IPS-18c (cell line): Measurements from ENCODE around the gene MAD1L1.

Experiments
- H3K4me3 ChIP-seq: 2 replicates; pipeline ENCODE4 v1.7.0; 2013; ENCODE audit warnings: low read depth, mild to moderate bottlenecking, low read length, moderate library complexity; ENCODE audit not compliant: insufficient read depth
- H3K9me3 ChIP-seq: one replicate; pipeline ENCODE4 v1.6.1; 2013; ENCODE audit warnings: mild to moderate bottlenecking, low read length, moderate library complexity; ENCODE audit not compliant: control insufficient read depth, insufficient read depth

The MAD1L1 gene

DNA sequence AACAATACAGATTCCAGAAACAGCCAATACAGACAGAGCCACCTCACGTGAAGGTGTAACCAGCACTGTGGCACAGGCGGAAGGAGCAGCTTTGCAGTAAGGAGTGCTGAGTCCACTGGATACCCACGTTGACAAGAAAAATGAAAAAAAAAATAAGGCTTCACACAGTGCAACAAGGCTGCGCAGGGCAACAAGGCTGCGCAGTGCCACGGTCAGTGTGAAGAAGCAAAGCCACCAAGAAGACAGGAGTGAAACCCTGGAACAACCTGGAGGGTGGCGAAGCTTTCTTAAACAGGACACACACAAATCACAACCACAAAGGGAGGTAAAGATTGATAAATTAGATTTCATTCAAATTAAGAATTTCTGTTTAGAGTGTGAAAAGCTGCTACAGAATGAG, 204.0 kb downstream of the MAD1L1 start:
- Histone ChIP-seq H3K9me3 (no peaks in the 10 kb centered on the region), H3K4me3 (no peak overlapping the region)

DNA sequence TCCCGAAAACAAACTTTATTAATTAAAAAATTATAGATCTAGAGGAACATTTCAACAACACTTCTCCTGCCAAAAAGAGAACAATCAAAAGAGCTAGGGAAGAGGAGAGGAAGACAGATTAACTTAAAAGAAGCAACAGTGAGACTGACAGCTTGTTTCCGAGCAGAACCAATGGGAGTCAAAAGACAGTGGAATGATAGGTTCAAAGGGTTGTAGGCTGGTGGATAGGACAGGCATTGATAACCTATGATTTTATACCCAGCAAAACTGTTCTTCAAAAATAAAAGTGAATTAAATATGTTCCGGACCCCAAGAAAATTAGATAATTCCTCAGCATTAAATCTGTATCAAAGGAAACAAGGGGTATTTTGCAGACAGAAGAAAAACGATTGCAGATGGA, 207.6 kb downstream of the MAD1L1 start:
- Histone ChIP-seq H3K9me3 (no peaks in the 10 kb centered on the region), H3K4me3 (no peak overlapping the region)

DNA sequence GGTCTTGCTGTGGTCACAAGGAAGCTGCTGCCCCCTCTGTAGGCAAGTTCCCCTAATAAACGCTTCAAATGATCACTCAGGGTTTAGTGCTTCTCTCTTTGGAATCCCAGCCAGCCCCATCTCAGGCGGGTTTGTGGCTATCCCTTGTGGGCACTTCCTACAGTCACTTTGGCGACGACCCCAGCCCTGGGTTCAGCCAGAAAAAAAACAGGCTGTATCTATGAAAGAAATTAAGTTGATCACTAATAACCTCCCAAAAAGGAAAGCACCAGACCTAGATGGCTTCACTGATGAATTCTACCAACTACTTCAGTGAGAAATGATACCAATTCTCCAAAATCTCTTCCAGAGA, 208.2 kb downstream of the MAD1L1 start:
- no peak overlapping the region for H3K4me3 ChIP-seq

DNA sequence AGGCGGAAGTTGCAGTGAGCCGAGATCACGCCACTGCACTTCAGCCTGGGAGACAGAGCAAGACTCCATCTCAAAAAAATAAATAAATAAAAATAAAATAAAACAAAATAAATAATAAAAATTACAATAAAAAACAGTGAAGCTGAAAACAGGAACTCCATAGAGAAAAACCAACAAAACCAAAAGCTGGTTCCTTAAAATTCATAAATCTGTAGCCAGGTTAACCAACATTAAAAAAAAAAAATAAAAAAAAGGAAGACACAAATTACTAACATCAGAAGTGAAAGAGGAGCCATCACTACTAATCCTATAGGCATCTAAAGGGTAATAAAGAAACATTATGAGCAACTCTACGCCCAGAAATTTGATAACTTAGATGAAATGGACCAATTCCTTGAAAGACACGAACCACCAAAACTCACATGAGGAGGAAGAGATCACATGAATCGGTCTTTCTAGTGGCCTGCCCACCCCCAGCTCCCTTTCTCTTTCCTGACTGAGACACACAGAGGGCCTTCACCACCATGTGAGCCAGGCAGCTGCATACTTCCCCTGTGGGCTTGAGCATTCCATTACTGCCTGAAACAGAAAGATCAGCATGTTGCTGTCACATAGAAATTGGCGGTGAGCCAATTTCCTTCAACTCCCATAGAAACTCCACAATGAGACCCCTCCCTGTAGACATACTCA, 208.7 kb downstream of the MAD1L1 start:
- H3K9me3 ChIP-seq: no peaks in the 10 kb centered on the region
- H3K4me3 ChIP-seq: no peak overlapping the region

More for the DNA sequence above, 208.2 kb downstream of the MAD1L1 start:
- no peaks in the 10 kb centered on the region for H3K9me3 ChIP-seq

DNA sequence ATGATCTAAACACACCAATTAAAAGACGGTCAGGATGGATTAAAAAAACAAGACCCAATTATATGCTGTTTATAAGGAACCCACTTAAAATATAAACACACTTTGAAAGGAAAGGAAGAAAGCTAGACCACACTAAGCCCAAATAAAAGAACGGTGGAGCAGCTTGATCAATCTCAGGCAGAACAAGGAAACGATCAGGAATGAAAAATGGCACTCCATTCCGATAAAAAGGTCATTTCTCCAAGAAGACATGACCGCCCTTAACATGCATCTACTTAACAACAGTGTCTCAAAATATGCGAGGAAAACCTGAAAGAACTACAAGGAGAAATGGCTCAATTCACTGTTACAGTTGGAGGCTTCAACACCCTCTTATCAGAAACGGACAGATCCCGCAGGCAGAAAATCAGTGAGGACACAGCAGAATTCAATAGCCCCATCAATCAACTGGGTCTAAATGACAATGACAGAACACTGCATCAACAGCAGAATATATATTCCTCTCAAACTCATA, 210.0 kb downstream of the MAD1L1 start:
- Histone ChIP-seq H3K9me3 (no peaks in the 10 kb centered on the region), H3K4me3 (no peak overlapping the region)

DNA sequence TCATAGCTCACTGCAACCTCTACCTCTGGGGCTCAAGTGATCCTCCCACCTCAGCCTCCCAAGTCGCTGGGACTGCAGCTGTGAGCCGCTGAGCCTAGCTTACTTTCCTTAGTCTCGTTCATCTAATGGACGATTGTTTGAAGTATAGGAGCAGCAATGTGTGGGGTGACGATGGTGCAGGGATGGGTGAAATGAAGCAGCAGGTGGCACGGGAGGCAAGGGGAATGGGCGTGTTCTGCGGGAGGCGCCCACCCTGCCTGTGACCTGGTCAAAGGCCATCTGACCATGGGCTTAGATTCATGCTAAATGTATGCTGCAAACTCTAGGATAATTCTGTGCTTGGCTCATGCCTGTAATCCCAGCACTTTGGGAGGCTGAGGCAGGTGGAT, 210.7 kb downstream of the MAD1L1 start:
- Histone ChIP-seq H3K9me3 (no peaks in the 10 kb centered on the region), H3K4me3 (no peak overlapping the region)

DNA sequence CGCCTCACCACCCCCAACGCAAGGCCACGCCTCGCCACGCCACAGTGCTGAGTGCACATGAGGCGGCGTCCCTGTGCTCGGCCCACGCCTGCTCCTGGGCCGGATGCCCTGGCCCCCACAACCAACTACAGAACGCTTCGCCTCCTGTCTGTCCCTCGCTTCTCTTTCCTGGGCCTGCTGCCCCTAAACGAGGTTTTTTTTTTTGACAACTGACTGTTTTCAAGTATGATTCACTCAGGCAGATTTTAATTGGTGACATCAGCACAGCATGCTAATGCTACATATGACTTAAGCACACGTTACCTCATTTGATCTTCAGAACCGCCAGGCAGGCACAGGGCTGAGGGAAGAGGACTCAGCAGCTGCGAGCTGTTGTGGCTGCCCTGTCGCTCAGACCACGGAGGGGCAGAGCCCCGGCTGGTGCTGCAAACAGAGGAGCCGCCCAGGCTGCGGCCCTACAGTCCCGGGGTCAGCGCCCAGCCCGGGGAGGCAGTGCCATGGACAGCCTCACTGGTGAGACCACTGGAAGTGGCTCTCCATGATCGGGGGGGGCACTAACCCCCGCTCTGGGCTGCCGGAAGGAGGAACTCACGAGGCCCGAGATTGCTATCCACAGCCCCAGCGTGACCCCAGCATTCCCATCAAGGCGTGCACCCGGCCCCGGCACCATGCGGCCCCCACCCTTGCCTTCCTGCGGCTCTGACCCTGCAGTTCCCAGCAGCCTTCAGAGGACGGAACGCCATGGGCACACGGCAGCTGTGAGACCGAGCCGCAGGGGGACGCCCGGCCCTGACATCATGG, 212.8 kb downstream of the MAD1L1 start:
- Histone ChIP-seq H3K9me3 (peaks cover 5% of the 10 kb centered on the region), H3K4me3 (no peak overlapping the region)

DNA sequence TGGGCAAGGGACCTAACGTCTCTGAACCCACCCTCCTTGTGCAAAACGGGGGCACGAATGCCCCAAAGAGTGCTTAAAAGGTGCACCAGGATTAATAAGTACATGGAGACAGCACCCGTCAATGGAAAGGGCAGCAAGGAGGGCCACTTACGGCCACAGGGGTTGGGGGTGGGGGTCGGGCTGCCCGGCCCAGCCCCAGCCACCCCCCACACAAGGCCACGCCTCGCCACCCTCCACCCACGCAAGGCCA, 213.4 kb downstream of the MAD1L1 start:
- Histone ChIP-seq H3K4me3 (no peak overlapping the region), H3K9me3 (peaks cover 5% of the 10 kb centered on the region)

DNA sequence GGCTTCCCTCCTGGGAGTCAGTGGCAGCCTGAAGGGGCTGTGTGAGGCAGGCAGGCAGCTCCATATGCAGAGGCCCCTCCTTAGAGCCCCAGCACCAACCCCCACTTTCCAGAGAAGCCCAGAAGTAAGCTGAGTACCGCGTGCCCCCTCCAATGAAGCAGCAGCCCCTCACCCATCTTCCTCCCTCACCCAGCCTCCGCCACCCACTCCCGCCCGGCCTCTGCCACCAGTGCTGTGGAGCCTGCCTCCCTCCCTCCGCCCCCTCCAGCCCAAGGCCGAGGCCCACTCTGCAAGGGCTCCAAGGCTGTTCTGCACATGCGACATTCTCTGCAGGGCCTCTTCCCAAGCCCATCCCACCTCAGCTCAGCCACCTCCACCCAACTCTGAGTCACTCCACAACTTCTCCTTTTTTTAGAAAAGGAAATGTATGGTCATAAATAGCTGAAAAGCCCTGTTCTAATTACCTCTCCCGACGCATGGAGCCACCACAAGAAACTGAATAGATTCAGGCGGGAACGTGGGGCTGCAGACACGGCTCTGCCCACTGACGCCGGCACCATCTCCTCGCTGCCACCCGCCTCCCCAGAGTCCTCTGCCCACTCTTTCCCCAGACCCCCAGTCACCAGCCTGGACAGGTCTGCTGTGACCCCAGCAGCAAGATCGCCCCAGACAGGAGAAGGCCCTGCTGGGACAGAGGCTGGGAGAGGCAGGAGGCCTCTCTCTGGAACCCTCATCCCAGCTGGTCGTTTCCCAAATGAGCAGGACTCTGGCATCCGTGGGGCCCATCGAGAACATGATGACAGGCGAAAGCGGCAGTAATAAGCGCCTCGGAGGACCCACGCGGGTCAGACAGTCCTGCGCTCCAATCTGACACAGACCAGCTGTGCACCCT, 213.9 kb downstream of the MAD1L1 start:
- H3K4me3 ChIP-seq: no peak overlapping the region
- H3K9me3 ChIP-seq: peaks cover 5% of the 10 kb centered on the region

DNA sequence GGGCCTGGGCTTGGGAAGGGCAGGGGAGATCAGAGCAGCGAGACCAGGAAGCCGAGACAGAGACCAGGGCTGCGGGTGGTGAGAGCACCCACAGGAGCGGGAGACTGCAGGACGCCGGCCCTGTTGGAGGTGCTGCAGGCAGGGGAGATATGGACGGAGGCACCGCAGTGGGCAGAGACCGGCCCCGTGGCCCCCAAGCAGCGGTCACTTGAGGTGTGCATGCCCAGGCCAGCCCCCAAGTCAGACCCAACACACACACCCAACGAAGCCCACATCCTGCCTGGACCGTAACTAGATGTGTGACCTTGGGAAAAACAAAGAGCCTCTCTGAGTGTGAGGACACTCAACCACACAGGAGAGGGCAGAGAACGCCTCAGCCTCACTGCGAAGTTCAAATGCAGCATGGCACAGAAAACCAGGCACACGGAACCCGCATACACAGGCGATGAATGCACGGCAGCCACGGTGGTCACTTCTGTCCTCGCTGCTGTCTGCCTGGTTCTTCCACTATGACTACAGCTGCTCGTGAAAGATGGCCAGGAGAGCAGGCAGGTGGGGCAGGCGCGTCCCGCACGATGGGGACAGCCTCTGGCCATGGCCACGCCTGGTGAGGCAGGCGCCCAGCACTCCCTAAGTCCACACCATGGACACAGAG, 214.7 kb downstream of the MAD1L1 start:
- Histone ChIP-seq H3K4me3 (no peak overlapping the region), H3K9me3 (peaks cover 5% of the 10 kb centered on the region)

DNA sequence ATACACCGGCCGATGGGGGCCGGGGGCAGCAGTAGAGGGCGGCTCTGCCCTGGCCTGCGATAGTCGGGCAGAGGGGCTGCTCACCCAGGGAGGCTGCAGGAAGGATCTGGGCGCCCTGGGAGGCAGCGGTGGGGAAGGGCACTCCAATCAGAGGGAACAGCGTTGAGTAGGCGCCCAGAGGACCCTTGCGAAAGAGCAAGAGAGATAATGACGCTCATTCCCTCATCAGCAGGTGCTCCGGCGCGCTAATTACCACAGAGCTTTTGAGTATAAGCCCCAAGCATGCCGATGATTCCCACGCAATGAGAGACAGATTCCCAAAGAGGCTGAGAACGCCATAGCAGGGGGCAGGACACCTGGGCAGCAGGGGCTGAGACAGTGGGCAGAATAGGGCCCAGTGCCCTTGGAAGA, 215.3 kb downstream of the MAD1L1 start:
- H3K9me3 ChIP-seq: peaks cover 5% of the 10 kb centered on the region
- no peak overlapping the region for H3K4me3 ChIP-seq

DNA sequence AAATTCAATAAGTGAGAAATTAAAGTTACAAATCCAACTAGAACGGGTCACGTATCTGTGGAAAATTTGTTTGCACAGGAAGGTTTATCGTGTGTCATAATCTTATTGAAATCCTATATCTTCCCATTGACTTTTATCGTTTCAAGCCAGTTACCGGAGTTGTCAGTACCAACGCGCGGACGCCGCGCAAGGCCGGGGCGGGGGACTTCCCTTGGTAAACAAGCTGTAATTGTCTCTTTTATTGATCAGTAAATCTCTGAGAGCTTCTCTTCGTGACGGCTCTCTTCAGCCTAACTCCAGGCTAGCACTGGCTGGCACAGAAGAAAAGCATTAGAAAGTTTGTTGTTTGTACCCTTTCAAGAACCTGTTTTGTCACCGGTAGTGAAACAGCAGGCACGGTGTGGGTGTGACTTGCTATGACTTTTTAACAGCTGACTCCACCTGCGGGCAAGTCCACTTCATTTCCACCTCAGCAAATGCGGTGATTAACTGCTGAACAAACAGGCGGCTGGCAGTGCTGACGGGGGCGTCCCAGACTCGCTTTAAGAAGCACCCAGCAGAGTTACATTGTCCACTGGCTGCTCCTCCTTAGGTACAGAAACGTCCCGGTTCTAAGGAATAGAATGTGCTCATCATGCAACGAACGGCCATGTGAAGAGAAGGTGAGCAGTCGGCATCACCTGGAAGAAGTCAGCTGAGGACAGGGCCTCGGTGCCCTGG, 215.8 kb downstream of the MAD1L1 start:
- H3K9me3 ChIP-seq: peaks cover 5% of the 10 kb centered on the region
- no peak overlapping the region for H3K4me3 ChIP-seq

DNA sequence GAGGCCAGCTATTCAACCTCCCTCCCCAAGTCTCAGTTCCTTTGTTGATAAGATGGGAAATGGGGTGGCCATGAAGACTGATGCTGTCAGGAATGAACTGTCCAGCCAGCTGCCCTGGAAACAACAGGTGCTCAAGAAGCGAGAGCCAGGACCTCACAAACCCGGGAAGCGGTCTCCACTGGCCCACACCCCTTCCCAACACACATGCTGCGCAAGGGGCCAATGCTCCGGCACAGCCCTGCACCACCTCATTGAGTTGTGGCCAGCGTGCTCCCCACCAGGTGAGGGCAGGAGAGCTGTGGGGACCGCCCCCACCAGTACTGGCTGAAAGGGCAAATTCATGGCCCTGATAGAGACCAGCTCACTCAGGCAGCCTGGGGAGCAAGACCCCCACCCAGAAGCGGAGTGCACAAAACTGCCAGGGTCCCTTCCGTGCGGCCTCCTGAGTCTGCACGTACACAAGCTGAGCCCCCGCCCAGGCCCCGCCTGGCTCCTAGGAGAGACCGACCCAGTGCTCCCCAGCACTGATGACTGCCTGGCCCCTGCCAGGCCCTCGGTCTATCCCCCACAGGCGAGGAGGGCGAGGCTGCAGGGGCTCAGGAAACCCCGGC, 216.6 kb downstream of the MAD1L1 start:
- Histone ChIP-seq H3K9me3 (peaks cover 5% of the 10 kb centered on the region), H3K4me3 (no peak overlapping the region)

DNA sequence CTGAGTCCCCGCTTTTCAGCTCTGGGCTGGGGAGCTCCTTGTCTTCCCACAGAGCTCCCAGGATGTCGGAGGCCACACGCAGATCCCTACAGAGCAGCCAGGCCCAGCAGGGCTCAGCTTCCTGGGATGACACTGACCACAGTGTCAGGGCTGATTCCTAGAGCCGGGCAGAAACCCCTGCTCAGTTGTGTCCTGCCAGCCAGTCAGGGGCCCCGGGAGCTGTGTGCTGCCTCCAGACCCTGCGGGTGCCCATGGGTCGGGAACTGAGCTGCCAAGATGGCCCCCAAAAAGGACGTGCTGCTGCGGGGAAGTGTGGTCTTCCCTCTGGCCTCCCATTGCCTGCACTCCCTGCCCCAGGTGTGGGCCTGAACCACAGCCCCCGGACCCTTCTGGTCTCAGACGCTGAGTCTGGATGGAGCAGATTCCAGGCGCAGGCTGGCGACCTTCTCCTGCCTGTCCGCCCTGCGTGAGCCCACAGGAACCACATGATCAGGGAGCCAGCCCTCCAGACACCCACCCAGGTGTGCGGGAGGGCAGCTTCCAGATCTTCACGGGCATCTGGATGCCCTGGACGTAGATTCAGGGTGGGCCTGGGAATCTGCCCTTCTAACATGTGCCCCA, 217.4 kb downstream of the MAD1L1 start:
- H3K4me3 ChIP-seq: no peak overlapping the region
- peaks cover 5% of the 10 kb centered on the region for H3K9me3 ChIP-seq

DNA sequence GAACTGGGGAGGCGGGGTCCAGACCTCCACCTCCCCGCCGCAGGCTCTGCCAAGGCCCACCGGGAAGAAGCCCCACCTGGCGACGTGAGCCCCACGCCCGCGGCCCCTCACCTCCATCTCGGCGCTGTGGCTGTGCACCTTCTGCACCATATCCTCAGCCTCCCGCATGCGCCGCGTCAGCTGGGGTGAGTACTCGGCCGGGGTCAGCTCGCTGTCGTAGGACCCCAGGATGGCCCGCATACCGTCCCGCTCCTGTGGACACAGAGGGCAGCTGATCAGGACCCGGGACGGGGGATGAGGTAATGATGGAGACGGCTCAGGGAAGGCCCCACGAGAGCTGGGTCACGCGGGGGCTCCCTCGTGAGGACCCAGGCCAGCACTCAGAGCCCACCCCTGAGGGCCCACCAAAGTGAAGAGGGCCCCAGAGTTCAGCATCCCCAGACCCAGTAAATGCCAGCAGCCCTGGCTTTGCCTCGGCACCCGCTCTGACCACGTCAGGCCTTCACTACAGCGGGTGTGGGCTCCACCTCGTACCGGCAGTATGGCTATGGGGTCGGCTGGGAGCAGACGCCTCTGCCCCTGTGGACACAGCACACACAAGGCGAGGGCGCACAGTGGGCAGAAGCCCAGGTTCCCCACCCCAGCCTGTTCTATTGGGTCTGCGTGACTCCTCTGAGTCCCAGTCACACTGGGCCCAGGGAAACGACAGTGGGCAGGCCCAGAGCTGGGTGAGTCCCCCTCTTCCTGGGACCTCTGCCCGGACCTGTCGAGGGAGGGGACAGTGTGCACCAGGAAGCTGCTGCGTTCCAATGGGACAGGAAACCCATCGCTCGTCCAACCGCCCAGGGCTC, 218.1 kb downstream of the MAD1L1 start:
- peaks cover 5% of the 10 kb centered on the region for H3K9me3 ChIP-seq
- no peak overlapping the region for H3K4me3 ChIP-seq
